ENCODE data around the gene FAM78A. TPM values are rescaled to one million over a fixed set of nuclear protein-coding genes. Genes with fewer than 3 reads are reported as not detected.

Gene FAM78A
- total RNA-seq, 1 donor, result 0.36 TPM

DNA sequence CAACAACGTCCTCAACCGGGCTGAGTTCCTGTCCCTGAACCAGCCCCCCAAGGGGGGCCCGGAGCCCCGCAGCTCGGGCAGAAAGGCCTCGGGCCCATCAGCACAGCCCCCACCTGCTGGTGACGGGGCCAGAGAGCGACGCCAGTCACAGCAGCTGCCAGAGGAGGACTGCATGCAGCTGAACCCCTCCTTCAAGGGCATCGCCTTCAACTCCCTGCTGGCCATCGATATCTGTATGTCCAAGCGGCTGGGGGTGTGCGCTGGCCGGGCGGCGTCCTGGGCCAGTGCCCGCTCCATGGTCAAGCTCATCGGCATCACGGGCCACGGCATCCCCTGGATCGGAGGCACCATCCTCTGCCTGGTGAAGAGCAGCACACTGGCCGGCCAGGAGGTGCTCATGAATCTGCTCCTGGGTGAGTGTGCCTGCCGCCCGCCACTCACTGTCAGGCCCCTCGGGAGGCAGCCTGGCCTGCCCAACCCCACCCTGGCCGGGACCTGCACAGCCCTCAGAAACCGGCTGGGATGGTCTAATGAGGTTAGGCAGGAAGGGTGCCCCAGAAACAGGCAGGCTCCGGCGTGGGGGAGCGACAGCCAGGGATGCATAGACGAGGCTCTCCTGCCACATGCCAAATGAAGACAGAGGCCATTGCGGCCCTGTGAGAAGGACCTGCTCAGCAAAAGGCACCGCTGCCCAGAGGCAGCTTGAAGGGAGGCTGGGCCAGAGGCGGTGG lies 13.9 kb upstream of the FAM78A start:
- Histone ChIP-seq H3K4me1 (ENCODE audit: insufficient read depth, low read length) (peaks cover 10% of the 10 kb centered on the region), H3K4me3 (ENCODE audit: insufficient read depth, low read length) (peak overlapping the region; percentile 81)
- peak; percentile 94 for DNase-seq (ENCODE audit: insufficient read length, low spot score, missing footprints)

DNA sequence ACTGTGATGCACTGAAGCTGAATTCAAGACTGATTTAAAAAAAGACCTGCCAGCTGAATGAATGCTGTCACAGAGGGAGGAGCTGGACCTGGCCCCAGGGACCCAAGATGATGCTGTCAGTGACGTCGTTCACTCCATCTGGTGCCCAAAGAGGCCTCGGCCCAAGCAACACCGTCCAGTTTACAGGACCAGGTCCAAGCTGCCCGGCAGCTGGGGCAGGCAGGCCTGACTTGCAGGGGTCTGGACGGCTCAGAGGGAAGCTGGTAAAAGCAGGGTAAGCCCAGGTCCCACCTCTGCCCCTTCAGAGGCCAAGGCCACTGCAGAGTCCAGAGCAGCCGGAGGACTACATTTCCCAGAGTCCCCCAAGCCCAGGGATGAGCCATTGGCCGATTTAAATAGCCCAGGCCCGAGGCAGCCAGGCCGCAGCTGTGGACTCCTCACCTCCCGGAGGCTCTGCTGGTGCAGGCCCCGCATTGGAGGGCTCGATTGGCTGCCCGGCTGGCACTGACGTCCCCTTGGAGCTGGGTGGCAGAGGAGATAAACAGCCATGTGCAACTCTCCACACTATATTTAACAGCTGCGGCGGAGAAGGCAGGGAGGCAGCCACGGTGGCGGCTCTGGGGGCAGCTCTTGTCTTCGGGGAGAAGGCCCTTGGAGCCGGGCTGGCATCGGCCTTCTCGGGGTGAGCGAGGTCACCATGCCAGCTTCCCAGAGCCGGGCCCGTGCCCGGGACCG lies 13.2 kb upstream of the FAM78A start, which contains the start of gene PLPP7:
Gene PLPP7, plus strand, starts transcription at position 423 of the 735 bp plus-strand sequence. Its CDS starts 275 bp downstream, at position 698.
- Histone ChIP-seq H3K79me2 (ENCODE audit: insufficient read depth, low read length) (peaks cover 34% of the 10 kb centered on the region), H4K20me1 (ENCODE audit: insufficient read depth, low read length) (peaks cover 18% of the 10 kb centered on the region), H3K4me1 (ENCODE audit: insufficient read depth, low read length) (peaks cover 10% of the 10 kb centered on the region), H2AFZ (ENCODE audit: low read length) (peak within 1 kb of the TSS; percentile 97), H3K27ac (ENCODE audit: low read depth, low read length) (peak within 1 kb of the TSS; percentile 87), H3K4me3 (ENCODE audit: insufficient read depth, low read length) (peak within 1 kb of the TSS; percentile 81), H3K9me3 (ENCODE audit: low read depth, low read length) (no peaks in the 10 kb centered on the region), H3K36me3 (ENCODE audit: insufficient read depth, low read length) (peaks cover 12% of the 10 kb centered on the region), H3K27me3 (ENCODE audit: insufficient read depth, low read length) (no peaks in the 10 kb centered on the region), H3K4me2 (ENCODE audit: insufficient read depth, low read length) (peak within 1 kb of the TSS; percentile 91)
- DNase-seq (ENCODE audit: insufficient read length, low spot score, missing footprints), result peak; percentile 99
- TF ChIP-seq, protein P1, sequence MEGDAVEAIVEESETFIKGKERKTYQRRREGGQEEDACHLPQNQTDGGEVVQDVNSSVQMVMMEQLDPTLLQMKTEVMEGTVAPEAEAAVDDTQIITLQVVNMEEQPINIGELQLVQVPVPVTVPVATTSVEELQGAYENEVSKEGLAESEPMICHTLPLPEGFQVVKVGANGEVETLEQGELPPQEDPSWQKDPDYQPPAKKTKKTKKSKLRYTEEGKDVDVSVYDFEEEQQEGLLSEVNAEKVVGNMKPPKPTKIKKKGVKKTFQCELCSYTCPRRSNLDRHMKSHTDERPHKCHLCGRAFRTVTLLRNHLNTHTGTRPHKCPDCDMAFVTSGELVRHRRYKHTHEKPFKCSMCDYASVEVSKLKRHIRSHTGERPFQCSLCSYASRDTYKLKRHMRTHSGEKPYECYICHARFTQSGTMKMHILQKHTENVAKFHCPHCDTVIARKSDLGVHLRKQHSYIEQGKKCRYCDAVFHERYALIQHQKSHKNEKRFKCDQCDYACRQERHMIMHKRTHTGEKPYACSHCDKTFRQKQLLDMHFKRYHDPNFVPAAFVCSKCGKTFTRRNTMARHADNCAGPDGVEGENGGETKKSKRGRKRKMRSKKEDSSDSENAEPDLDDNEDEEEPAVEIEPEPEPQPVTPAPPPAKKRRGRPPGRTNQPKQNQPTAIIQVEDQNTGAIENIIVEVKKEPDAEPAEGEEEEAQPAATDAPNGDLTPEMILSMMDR (IDR thresholded peaks at IDR 0.05; ENCODE audit: extremely low read depth, low read depth, low read length), result no peak

More for the DNA sequence above, 13.9 kb upstream of the FAM78A start:
- Histone ChIP-seq H2AFZ (ENCODE audit: low read length) (peak overlapping the region; percentile 97), H3K79me2 (ENCODE audit: insufficient read depth, low read length) (peaks cover 34% of the 10 kb centered on the region), H3K9me3 (ENCODE audit: low read depth, low read length) (no peaks in the 10 kb centered on the region), H3K4me2 (ENCODE audit: insufficient read depth, low read length) (peak overlapping the region; percentile 91), H3K27ac (ENCODE audit: low read depth, low read length) (peak overlapping the region; percentile 87), H3K36me3 (ENCODE audit: insufficient read depth, low read length) (peaks cover 13% of the 10 kb centered on the region), H4K20me1 (ENCODE audit: insufficient read depth, low read length) (peaks cover 18% of the 10 kb centered on the region), H3K27me3 (ENCODE audit: insufficient read depth, low read length) (no peaks in the 10 kb centered on the region)
- TF ChIP-seq, protein P1 (IDR thresholded peaks at IDR 0.05; ENCODE audit: extremely low read depth, low read depth, low read length), result no peak

DNA sequence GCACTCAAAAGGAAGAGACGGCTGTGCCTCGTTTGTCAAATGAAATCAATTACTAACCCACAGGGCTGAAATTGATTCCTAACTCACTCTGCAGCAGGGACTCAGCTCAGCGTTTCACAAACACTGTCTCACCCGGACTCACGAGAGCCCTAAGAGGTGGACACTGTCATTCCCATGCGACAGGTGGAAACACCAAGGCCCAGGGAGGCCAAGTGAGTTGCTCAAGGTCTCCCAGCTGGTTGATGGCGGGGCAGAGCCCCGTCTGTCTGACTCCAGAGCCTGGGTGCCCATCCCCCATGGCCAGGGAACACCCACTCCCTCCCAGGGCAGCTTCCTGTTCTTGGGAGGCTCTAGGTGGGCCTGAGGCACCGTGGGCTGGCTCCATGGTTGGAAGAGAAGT lies 11.9 kb upstream of the FAM78A start:
- peaks cover 30% of the 10 kb centered on the region for H3K79me2 ChIP-seq (ENCODE audit: insufficient read depth, low read length)
- H3K4me3 ChIP-seq (ENCODE audit: insufficient read depth, low read length), result no peak overlapping the region
- H2AFZ ChIP-seq (ENCODE audit: low read length), result no peak overlapping the region
- peaks cover 10% of the 10 kb centered on the region for H3K4me1 ChIP-seq (ENCODE audit: insufficient read depth, low read length)
- H3K27ac ChIP-seq (ENCODE audit: low read depth, low read length), result no peak overlapping the region
- H3K4me2 ChIP-seq (ENCODE audit: insufficient read depth, low read length), result no peak overlapping the region
- peaks cover 8% of the 10 kb centered on the region for H3K27me3 ChIP-seq (ENCODE audit: insufficient read depth, low read length)
- TF ChIP-seq, protein P1 (IDR thresholded peaks at IDR 0.05; ENCODE audit: extremely low read depth, low read depth, low read length), result no peak
- H3K9me3 ChIP-seq (ENCODE audit: low read depth, low read length), result no peaks in the 10 kb centered on the region
- peaks cover 6% of the 10 kb centered on the region for H3K36me3 ChIP-seq (ENCODE audit: insufficient read depth, low read length)
- H4K20me1 ChIP-seq (ENCODE audit: insufficient read depth, low read length), result peaks cover 12% of the 10 kb centered on the region
- no peak for DNase-seq (ENCODE audit: insufficient read length, low spot score, missing footprints)

DNA sequence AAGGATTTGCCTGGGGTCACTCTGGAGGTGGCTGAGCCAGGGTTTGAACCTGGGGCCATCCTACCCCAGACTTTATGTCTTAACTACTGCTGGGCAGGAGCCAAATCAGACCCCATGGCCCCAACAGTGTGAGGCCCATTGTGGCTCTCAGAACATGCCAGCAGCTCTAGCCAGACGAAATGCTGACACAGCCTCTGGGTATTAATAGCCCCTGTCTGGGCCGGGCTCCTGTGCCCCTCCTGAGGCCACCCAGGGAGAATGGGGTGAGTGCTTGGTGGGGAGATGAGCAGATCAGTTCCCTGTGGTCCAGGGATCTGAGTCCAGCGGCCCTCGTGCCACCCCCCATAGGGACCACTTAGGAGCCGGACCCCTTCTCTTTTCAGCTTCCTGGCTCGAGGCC lies 11.0 kb upstream of the FAM78A start:
- H3K4me3 ChIP-seq (ENCODE audit: insufficient read depth, low read length), result no peak overlapping the region
- no peak overlapping the region for H3K27ac ChIP-seq (ENCODE audit: low read depth, low read length)
- DNase-seq (ENCODE audit: insufficient read length, low spot score, missing footprints), result peak; percentile 76
- peaks cover 10% of the 10 kb centered on the region for H3K4me1 ChIP-seq (ENCODE audit: insufficient read depth, low read length)
- TF ChIP-seq, protein P1 (IDR thresholded peaks at IDR 0.05; ENCODE audit: extremely low read depth, low read depth, low read length), result no peak
- no peak overlapping the region for H2AFZ ChIP-seq (ENCODE audit: low read length)
- peaks cover 11% of the 10 kb centered on the region for H3K27me3 ChIP-seq (ENCODE audit: insufficient read depth, low read length)
- H4K20me1 ChIP-seq (ENCODE audit: insufficient read depth, low read length), result peaks cover 5% of the 10 kb centered on the region
- H3K79me2 ChIP-seq (ENCODE audit: insufficient read depth, low read length), result peaks cover 22% of the 10 kb centered on the region
- H3K9me3 ChIP-seq (ENCODE audit: low read depth, low read length), result no peaks in the 10 kb centered on the region
- no peak overlapping the region for H3K4me2 ChIP-seq (ENCODE audit: insufficient read depth, low read length)
- H3K36me3 ChIP-seq (ENCODE audit: insufficient read depth, low read length), result peaks cover 1% of the 10 kb centered on the region

All from osteoblast (primary cell).